ENCODE measurements around the gene LRRC14B. TPM values are rescaled to one million over a fixed set of nuclear protein-coding genes. Genes with fewer than 3 reads are reported as not detected.

LRRC14B gene
- total RNA-seq, 1 experiment from 2014 or later: 0.82 TPM

DNA sequence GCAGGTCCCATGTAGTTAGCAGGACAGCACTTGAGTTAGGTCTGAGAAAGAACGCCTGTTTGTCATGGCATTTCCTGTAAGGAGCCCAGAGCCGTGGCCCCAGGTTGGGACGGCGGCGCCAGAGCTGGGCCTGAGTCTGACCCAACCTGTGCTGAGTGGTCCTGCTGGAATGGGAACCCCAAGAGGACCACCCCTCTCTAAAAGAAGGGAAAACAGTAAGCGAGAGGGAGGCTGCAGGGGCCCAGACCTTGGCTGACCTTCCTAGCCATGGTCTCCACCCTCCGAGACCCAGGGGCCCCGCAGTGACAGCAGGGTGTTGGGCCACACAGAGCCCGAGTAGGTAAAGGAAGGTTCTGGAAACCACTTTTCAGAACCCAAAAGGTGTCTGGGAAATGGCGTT is 1.8 kb upstream of the LRRC14B start:
- in situ Hi-C loops (cut with HindIII; ENCODE audit: low pct_unique_long_range_greater_than_20kb, low sequenced_read_pairs): no loop called here
- CTCF ChIA-PET: no interaction called here
- no peaks in the 10 kb centered on the region for H3K27me3 ChIP-seq (ENCODE audit: control insufficient read depth, insufficient read depth, low read length)

DNA sequence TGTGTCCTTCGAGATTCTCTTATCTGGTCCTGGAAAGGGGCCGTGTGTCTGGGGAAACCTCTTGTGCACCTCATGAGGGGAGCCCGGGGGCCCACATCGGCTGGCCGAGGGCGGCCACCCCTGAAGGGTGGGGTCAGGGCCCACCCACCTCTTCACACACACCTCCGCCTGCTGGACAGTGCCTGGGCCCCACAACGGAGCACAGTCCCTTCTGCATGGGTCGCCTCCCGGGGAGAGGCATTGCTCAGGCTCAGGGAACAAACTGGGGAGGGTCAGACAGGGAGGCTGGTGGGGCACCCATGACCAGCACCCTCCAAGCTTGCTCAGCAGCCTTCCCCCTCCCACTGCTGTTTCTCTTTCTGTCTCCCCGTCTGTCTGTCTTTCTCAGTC is 1.3 kb upstream of the LRRC14B start:
- H3K36me3 ChIP-seq (ENCODE audit: control insufficient read depth, insufficient read depth, low read length): no peaks in the 10 kb centered on the region
- in situ Hi-C loops (cut with HindIII; ENCODE audit: low pct_unique_long_range_greater_than_20kb, low sequenced_read_pairs) (no loop called here), intact Hi-C loops (cut with micrococcal nuclease; ENCODE audit: unreplicated experiment) (no loop called here)
- H3K9me3 ChIP-seq (ENCODE audit: control insufficient read depth, insufficient read depth, low read depth, low read length): no peaks in the 10 kb centered on the region
- TF ChIP-seq, protein P1, sequence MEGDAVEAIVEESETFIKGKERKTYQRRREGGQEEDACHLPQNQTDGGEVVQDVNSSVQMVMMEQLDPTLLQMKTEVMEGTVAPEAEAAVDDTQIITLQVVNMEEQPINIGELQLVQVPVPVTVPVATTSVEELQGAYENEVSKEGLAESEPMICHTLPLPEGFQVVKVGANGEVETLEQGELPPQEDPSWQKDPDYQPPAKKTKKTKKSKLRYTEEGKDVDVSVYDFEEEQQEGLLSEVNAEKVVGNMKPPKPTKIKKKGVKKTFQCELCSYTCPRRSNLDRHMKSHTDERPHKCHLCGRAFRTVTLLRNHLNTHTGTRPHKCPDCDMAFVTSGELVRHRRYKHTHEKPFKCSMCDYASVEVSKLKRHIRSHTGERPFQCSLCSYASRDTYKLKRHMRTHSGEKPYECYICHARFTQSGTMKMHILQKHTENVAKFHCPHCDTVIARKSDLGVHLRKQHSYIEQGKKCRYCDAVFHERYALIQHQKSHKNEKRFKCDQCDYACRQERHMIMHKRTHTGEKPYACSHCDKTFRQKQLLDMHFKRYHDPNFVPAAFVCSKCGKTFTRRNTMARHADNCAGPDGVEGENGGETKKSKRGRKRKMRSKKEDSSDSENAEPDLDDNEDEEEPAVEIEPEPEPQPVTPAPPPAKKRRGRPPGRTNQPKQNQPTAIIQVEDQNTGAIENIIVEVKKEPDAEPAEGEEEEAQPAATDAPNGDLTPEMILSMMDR (IDR thresholded peaks at IDR 0.05): no peak
- TF ChIP-seq SIN3A (IDR thresholded peaks at IDR 0.05; ENCODE audit: borderline replicate concordance, insufficient read depth, low read depth, low read length): no peak
- TF ChIP-seq TCF7L2 (IDR thresholded peaks at IDR 0.05; ENCODE audit: low read depth, low read length): no peak
- no peak for TF ChIP-seq POLR2AphosphoS5 (IDR thresholded peaks at IDR 0.05; ENCODE audit: low read depth, low read length)
- TF ChIP-seq, protein P2, sequence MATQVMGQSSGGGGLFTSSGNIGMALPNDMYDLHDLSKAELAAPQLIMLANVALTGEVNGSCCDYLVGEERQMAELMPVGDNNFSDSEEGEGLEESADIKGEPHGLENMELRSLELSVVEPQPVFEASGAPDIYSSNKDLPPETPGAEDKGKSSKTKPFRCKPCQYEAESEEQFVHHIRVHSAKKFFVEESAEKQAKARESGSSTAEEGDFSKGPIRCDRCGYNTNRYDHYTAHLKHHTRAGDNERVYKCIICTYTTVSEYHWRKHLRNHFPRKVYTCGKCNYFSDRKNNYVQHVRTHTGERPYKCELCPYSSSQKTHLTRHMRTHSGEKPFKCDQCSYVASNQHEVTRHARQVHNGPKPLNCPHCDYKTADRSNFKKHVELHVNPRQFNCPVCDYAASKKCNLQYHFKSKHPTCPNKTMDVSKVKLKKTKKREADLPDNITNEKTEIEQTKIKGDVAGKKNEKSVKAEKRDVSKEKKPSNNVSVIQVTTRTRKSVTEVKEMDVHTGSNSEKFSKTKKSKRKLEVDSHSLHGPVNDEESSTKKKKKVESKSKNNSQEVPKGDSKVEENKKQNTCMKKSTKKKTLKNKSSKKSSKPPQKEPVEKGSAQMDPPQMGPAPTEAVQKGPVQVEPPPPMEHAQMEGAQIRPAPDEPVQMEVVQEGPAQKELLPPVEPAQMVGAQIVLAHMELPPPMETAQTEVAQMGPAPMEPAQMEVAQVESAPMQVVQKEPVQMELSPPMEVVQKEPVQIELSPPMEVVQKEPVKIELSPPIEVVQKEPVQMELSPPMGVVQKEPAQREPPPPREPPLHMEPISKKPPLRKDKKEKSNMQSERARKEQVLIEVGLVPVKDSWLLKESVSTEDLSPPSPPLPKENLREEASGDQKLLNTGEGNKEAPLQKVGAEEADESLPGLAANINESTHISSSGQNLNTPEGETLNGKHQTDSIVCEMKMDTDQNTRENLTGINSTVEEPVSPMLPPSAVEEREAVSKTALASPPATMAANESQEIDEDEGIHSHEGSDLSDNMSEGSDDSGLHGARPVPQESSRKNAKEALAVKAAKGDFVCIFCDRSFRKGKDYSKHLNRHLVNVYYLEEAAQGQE (IDR thresholded peaks at IDR 0.05; ENCODE audit: insufficient read depth in 1 of 2, low read depth in 2 of 2, low read length in 1 of 2): no peak
- no peaks in the 10 kb centered on the region for H3K27me3 ChIP-seq (ENCODE audit: control insufficient read depth, insufficient read depth, low read length)
- ATAC-seq: peak; percentile 20
- no peak overlapping the region for H3K4me3 ChIP-seq (ENCODE audit: low read depth in 2 of 2, low read length in 2 of 2)
- no peak for DNase-seq (ENCODE audit: low read depth, low spot score)
- H3K27ac ChIP-seq (ENCODE audit: low read length): peak overlapping the region; percentile 68
- BruUV-seq (replicated peaks): no TSS peak
- peaks cover 47% of the 10 kb centered on the region for H3K4me1 ChIP-seq (ENCODE audit: control insufficient read depth, insufficient read depth, low read length)
- CTCF ChIA-PET: no interaction called here
- POLR2A ChIA-PET: no interaction called here

More for the DNA sequence above, 1.8 kb upstream of the LRRC14B start:
- DNase-seq (ENCODE audit: low read depth, low spot score): no peak
- POLR2A ChIA-PET: no interaction called here
- Histone ChIP-seq H3K27ac (ENCODE audit: low read length) (peak overlapping the region; percentile 68), H3K4me1 (ENCODE audit: control insufficient read depth, insufficient read depth, low read length) (peaks cover 47% of the 10 kb centered on the region), H3K36me3 (ENCODE audit: control insufficient read depth, insufficient read depth, low read length) (no peaks in the 10 kb centered on the region), H3K4me3 (ENCODE audit: low read depth in 2 of 2, low read length in 2 of 2) (no peak overlapping the region), H3K9me3 (ENCODE audit: control insufficient read depth, insufficient read depth, low read depth, low read length) (no peaks in the 10 kb centered on the region)
- no peak for ATAC-seq
- intact Hi-C loops (cut with micrococcal nuclease; ENCODE audit: unreplicated experiment): no loop called here
- BruUV-seq (replicated peaks): no TSS peak
- TF ChIP-seq TCF7L2 (IDR thresholded peaks at IDR 0.05; ENCODE audit: low read depth, low read length) (no peak), POLR2AphosphoS5 (IDR thresholded peaks at IDR 0.05; ENCODE audit: low read depth, low read length) (no peak), SIN3A (IDR thresholded peaks at IDR 0.05; ENCODE audit: borderline replicate concordance, insufficient read depth, low read depth, low read length) (no peak)
- TF ChIP-seq, protein P2 (IDR thresholded peaks at IDR 0.05; ENCODE audit: insufficient read depth in 1 of 2, low read depth in 2 of 2, low read length in 1 of 2): no peak
- TF ChIP-seq, protein P1 (IDR thresholded peaks at IDR 0.05): no peak
